ENCODE measurements around the gene PECR. TPM values are rescaled to one million over a fixed set of nuclear protein-coding genes. Genes with fewer than 3 reads are reported as not detected.

PECR gene
- polyA plus RNA-seq, 1 experiment = 5.6 TPM

- DNase-seq (ENCODE audit: low read depth) = no peak
- Histone ChIP-seq H3K27me3 (ENCODE audit: control insufficient read depth, insufficient read depth, low read length) (no peaks in the 10 kb centered on the region), H3K4me3 (ENCODE audit: low read depth, low read length) (no peak overlapping the region), H3K36me3 (ENCODE audit: control insufficient read depth, insufficient read depth, low read length) (no peaks in the 10 kb centered on the region)
- TF ChIP-seq CTCF (IDR thresholded peaks at IDR 0.05; ENCODE audit: insufficient read depth, low read depth, low read length) = no peak
- POLR2A ChIA-PET = no interaction called here
- CTCF ChIA-PET = no interaction called here
Measured at GRCh38 chr2:216055680-216056079, 25.9 kb downstream of the PECR start.

- no peak for TF ChIP-seq CTCF (IDR thresholded peaks at IDR 0.05; ENCODE audit: insufficient read depth, low read depth, low read length)
- no peaks in the 10 kb centered on the region for H3K36me3 ChIP-seq (ENCODE audit: control insufficient read depth, insufficient read depth, low read length)
- ChIA-PET CTCF (interaction anchor here (1.2 kb wide), 1 partner anchor 20 kb away, joined by 4 read pairs; no protein-coding TSS in a partner anchor), POLR2A (no interaction called here)
- no peak for DNase-seq (ENCODE audit: low read depth)
- H3K4me3 ChIP-seq (ENCODE audit: low read depth, low read length) = no peak overlapping the region
- H3K27me3 ChIP-seq (ENCODE audit: control insufficient read depth, insufficient read depth, low read length) = no peaks in the 10 kb centered on the region
Measured at GRCh38 chr2:216052420-216052819, 29.2 kb downstream of the PECR start.

GRCh38 chr2:216051350-216051749 is 30.3 kb downstream of the PECR start:
- Histone ChIP-seq H3K27me3 (ENCODE audit: control insufficient read depth, insufficient read depth, low read length) (no peaks in the 10 kb centered on the region), H3K4me3 (ENCODE audit: low read depth, low read length) (no peak overlapping the region), H3K36me3 (ENCODE audit: control insufficient read depth, insufficient read depth, low read length) (no peaks in the 10 kb centered on the region)
- DNase-seq (ENCODE audit: low read depth) = no peak
- ChIA-PET POLR2A (no interaction called here), CTCF (no interaction called here)
- TF ChIP-seq CTCF (IDR thresholded peaks at IDR 0.05; ENCODE audit: insufficient read depth, low read depth, low read length) = no peak

- no peak overlapping the region for H3K4me3 ChIP-seq (ENCODE audit: low read depth, low read length)
- TF ChIP-seq CTCF (IDR thresholded peaks at IDR 0.05; ENCODE audit: insufficient read depth, low read depth, low read length) = no peak
- no peak for DNase-seq (ENCODE audit: low read depth)
- POLR2A ChIA-PET = no interaction called here
- no peaks in the 10 kb centered on the region for H3K36me3 ChIP-seq (ENCODE audit: control insufficient read depth, insufficient read depth, low read length)
- H3K27me3 ChIP-seq (ENCODE audit: control insufficient read depth, insufficient read depth, low read length) = no peaks in the 10 kb centered on the region
- CTCF ChIA-PET = interaction anchor here (1.4 kb wide), 1 partner anchor 15 kb away, joined by 4 read pairs; no protein-coding TSS in a partner anchor
Measured at GRCh38 chr2:216049452-216049851, 32.2 kb downstream of the PECR start.

- H3K4me3 ChIP-seq (ENCODE audit: low read depth, low read length) = no peak overlapping the region
- ChIA-PET CTCF (interaction anchor here (0.6 to 1.6 kb wide), 4 partner anchors 11 to 24 kb away, joined by 3 to 4 read pairs (median 3); no protein-coding TSS in a partner anchor), POLR2A (interaction anchor here (0.7 kb wide), 1 partner anchor 63 kb away, joined by 5 read pairs; no protein-coding TSS in a partner anchor)
- no peak for DNase-seq (ENCODE audit: low read depth)
- no peaks in the 10 kb centered on the region for H3K27me3 ChIP-seq (ENCODE audit: control insufficient read depth, insufficient read depth, low read length)
- no peaks in the 10 kb centered on the region for H3K36me3 ChIP-seq (ENCODE audit: control insufficient read depth, insufficient read depth, low read length)
- TF ChIP-seq CTCF (IDR thresholded peaks at IDR 0.05; ENCODE audit: insufficient read depth, low read depth, low read length) = no peak
Measured at GRCh38 chr2:216047397-216047796, 34.2 kb downstream of the PECR start.

Data from BJ (cell line).